T-helper 1 cell treated with Interleukin-12 subunit alpha and Interleukin-12 subunit beta and Interleukin-4 antibody, amounts not matched to agents 30 μg/mL and 1 μg/mL, for 36 hours (primary cell): ENCODE data around the gene PTPN13.

ENCODE experiments used
- H3K27ac Mint-ChIP-seq: one replicate; pipeline ENCODE4 v1.8.0; 2021; ENCODE audit warnings: mild to moderate bottlenecking, mixed read lengths
- H3K27me3 Mint-ChIP-seq: one replicate; pipeline ENCODE4 v1.8.0; 2021; ENCODE audit warnings: low read depth, mixed read lengths
- H3K36me3 Mint-ChIP-seq: one replicate; pipeline ENCODE4 v1.8.0; 2021; ENCODE audit warnings: low read depth, mixed read lengths
- H3K4me1 Mint-ChIP-seq: one replicate; pipeline ENCODE4 v1.8.0; 2021; ENCODE audit warnings: low read depth, mixed read lengths
- H3K4me3 Mint-ChIP-seq: one replicate; pipeline ENCODE4 v1.8.0; 2021; ENCODE audit warnings: mild to moderate bottlenecking, moderate library complexity, mixed read lengths
- H3K9me3 Mint-ChIP-seq: one replicate; pipeline ENCODE4 v1.8.0; 2021; ENCODE audit warnings: mixed read lengths

The PTPN13 gene

GRCh38 chr4:86818841-86819240, 224.7 kb downstream of the PTPN13 start:
- no peak overlapping the region for H3K27ac Mint-ChIP-seq

GRCh38 chr4:86819561-86819960, 225.4 kb downstream of the PTPN13 start:
- no peak overlapping the region for H3K27ac Mint-ChIP-seq
- no peaks in the 10 kb centered on the region for H3K27me3 Mint-ChIP-seq
- peaks cover 12% of the 10 kb centered on the region for H3K9me3 Mint-ChIP-seq
- H3K36me3 Mint-ChIP-seq: no peaks in the 10 kb centered on the region
- no peak overlapping the region for H3K4me3 Mint-ChIP-seq
- no peaks in the 10 kb centered on the region for H3K4me1 Mint-ChIP-seq

More at GRCh38 chr4:86818841-86819240, 224.7 kb downstream of the PTPN13 start:
- H3K36me3 Mint-ChIP-seq: no peaks in the 10 kb centered on the region
- peaks cover 12% of the 10 kb centered on the region for H3K9me3 Mint-ChIP-seq
- no peak overlapping the region for H3K4me3 Mint-ChIP-seq
- H3K4me1 Mint-ChIP-seq: no peaks in the 10 kb centered on the region
- H3K27me3 Mint-ChIP-seq: no peaks in the 10 kb centered on the region

GRCh38 chr4:86821151-86821550, 227.0 kb downstream of the PTPN13 start:
- no peaks in the 10 kb centered on the region for H3K36me3 Mint-ChIP-seq
- no peaks in the 10 kb centered on the region for H3K27me3 Mint-ChIP-seq
- peaks cover 2% of the 10 kb centered on the region for H3K9me3 Mint-ChIP-seq
- no peak overlapping the region for H3K4me3 Mint-ChIP-seq
- H3K4me1 Mint-ChIP-seq: no peaks in the 10 kb centered on the region
- no peak overlapping the region for H3K27ac Mint-ChIP-seq

- no peak overlapping the region for H3K27ac Mint-ChIP-seq
- H3K4me3 Mint-ChIP-seq: no peak overlapping the region
- no peaks in the 10 kb centered on the region for H3K9me3 Mint-ChIP-seq
- no peaks in the 10 kb centered on the region for H3K36me3 Mint-ChIP-seq
- H3K4me1 Mint-ChIP-seq: no peaks in the 10 kb centered on the region
- H3K27me3 Mint-ChIP-seq: no peaks in the 10 kb centered on the region
These were observed 228.0 kb downstream of the PTPN13 start for GRCh38 chr4:86822136-86822535.

- no peaks in the 10 kb centered on the region for H3K36me3 Mint-ChIP-seq
These were observed 231.4 kb downstream of the PTPN13 start for GRCh38 chr4:86825511-86825910.

GRCh38 chr4:86831262-86832130, 237.4 kb downstream of the PTPN13 start:
- Mint-ChIP-seq H3K27me3 (peaks cover 5% of the 10 kb centered on the region), H3K4me3 (no peak overlapping the region), H3K27ac (no peak overlapping the region), H3K36me3 (no peaks in the 10 kb centered on the region), H3K9me3 (no peaks in the 10 kb centered on the region), H3K4me1 (no peaks in the 10 kb centered on the region)

More at GRCh38 chr4:86825511-86825910, 231.4 kb downstream of the PTPN13 start:
- H3K4me3 Mint-ChIP-seq: no peak overlapping the region
- H3K27me3 Mint-ChIP-seq: no peaks in the 10 kb centered on the region
- H3K4me1 Mint-ChIP-seq: no peaks in the 10 kb centered on the region
- H3K9me3 Mint-ChIP-seq: no peaks in the 10 kb centered on the region
- no peak overlapping the region for H3K27ac Mint-ChIP-seq

GRCh38 chr4:86833615-86834014, 239.5 kb downstream of the PTPN13 start:
- no peaks in the 10 kb centered on the region for H3K4me1 Mint-ChIP-seq
- peaks cover 5% of the 10 kb centered on the region for H3K27me3 Mint-ChIP-seq
- no peaks in the 10 kb centered on the region for H3K36me3 Mint-ChIP-seq
- no peaks in the 10 kb centered on the region for H3K9me3 Mint-ChIP-seq
- H3K27ac Mint-ChIP-seq: no peak overlapping the region
- no peak overlapping the region for H3K4me3 Mint-ChIP-seq

GRCh38 chr4:86834901-86835300, 240.8 kb downstream of the PTPN13 start:
- Mint-ChIP-seq H3K27ac (no peak overlapping the region), H3K4me1 (no peaks in the 10 kb centered on the region), H3K36me3 (no peaks in the 10 kb centered on the region), H3K27me3 (peaks cover 5% of the 10 kb centered on the region), H3K9me3 (no peaks in the 10 kb centered on the region), H3K4me3 (no peak overlapping the region)

- H3K27ac Mint-ChIP-seq: no peak overlapping the region
- no peaks in the 10 kb centered on the region for H3K9me3 Mint-ChIP-seq
These were observed 241.6 kb downstream of the PTPN13 start for GRCh38 chr4:86835677-86836076.

GRCh38 chr4:86837691-86838503, 243.8 kb downstream of the PTPN13 start:
- no peak overlapping the region for H3K4me3 Mint-ChIP-seq
- no peaks in the 10 kb centered on the region for H3K4me1 Mint-ChIP-seq
- H3K36me3 Mint-ChIP-seq: no peaks in the 10 kb centered on the region
- peaks cover 5% of the 10 kb centered on the region for H3K27me3 Mint-ChIP-seq
- no peaks in the 10 kb centered on the region for H3K9me3 Mint-ChIP-seq
- H3K27ac Mint-ChIP-seq: no peak overlapping the region

More at GRCh38 chr4:86835677-86836076, 241.6 kb downstream of the PTPN13 start:
- peaks cover 5% of the 10 kb centered on the region for H3K27me3 Mint-ChIP-seq
- no peaks in the 10 kb centered on the region for H3K36me3 Mint-ChIP-seq
- no peaks in the 10 kb centered on the region for H3K4me1 Mint-ChIP-seq
- no peak overlapping the region for H3K4me3 Mint-ChIP-seq

GRCh38 chr4:86840858-86841257, 246.7 kb downstream of the PTPN13 start:
- no peaks in the 10 kb centered on the region for H3K9me3 Mint-ChIP-seq
- H3K36me3 Mint-ChIP-seq: no peaks in the 10 kb centered on the region
- no peak overlapping the region for H3K27ac Mint-ChIP-seq
- no peaks in the 10 kb centered on the region for H3K4me1 Mint-ChIP-seq
- H3K27me3 Mint-ChIP-seq: peaks cover under 1% of the 10 kb centered on the region
- H3K4me3 Mint-ChIP-seq: no peak overlapping the region

GRCh38 chr4:86841309-86841708, 247.2 kb downstream of the PTPN13 start:
- Mint-ChIP-seq H3K27ac (no peak overlapping the region), H3K9me3 (no peaks in the 10 kb centered on the region)

GRCh38 chr4:86845593-86845992, 251.5 kb downstream of the PTPN13 start:
- no peak overlapping the region for H3K4me3 Mint-ChIP-seq
- H3K4me1 Mint-ChIP-seq: no peaks in the 10 kb centered on the region
- no peaks in the 10 kb centered on the region for H3K9me3 Mint-ChIP-seq
- no peaks in the 10 kb centered on the region for H3K27me3 Mint-ChIP-seq
- no peak overlapping the region for H3K27ac Mint-ChIP-seq
- H3K36me3 Mint-ChIP-seq: no peaks in the 10 kb centered on the region

More at GRCh38 chr4:86841309-86841708, 247.2 kb downstream of the PTPN13 start:
- Mint-ChIP-seq H3K27me3 (no peaks in the 10 kb centered on the region), H3K4me3 (no peak overlapping the region), H3K36me3 (no peaks in the 10 kb centered on the region), H3K4me1 (no peaks in the 10 kb centered on the region)

- Mint-ChIP-seq H3K9me3 (no peaks in the 10 kb centered on the region), H3K4me1 (no peaks in the 10 kb centered on the region), H3K4me3 (no peak overlapping the region), H3K27ac (no peak overlapping the region), H3K27me3 (no peaks in the 10 kb centered on the region), H3K36me3 (no peaks in the 10 kb centered on the region)
These were observed 252.8 kb downstream of the PTPN13 start for GRCh38 chr4:86846921-86847320.

- no peaks in the 10 kb centered on the region for H3K4me1 Mint-ChIP-seq
- no peaks in the 10 kb centered on the region for H3K36me3 Mint-ChIP-seq
- no peak overlapping the region for H3K4me3 Mint-ChIP-seq
- no peaks in the 10 kb centered on the region for H3K27me3 Mint-ChIP-seq
- no peaks in the 10 kb centered on the region for H3K9me3 Mint-ChIP-seq
- H3K27ac Mint-ChIP-seq: no peak overlapping the region
These were observed 253.5 kb downstream of the PTPN13 start for GRCh38 chr4:86847571-86847970.
